HepG2 (cell line): Measurements from ENCODE around the gene TTLL1. TPM values are rescaled to one million over a fixed set of nuclear protein-coding genes. Genes with fewer than 3 reads are reported as not detected.

Source experiments
- FOXK2 ChIP-seq: fragments of 450-650 bp; IDR thresholded peaks from 2 replicates; pipeline ENCODE4 v1.6.1; 2016
- HIC2 ChIP-seq: sonication (generic); formaldehyde crosslinking; IDR thresholded peaks from 2 replicates; pipeline ENCODE4 v1.9.0; 2022; ENCODE audit warnings: low read depth, missing genetic modification reagents
- HMGXB3 ChIP-seq: sonication (generic); formaldehyde crosslinking; IDR thresholded peaks from 2 replicates; pipeline ENCODE4 v1.4.0; 2020; ENCODE audit warnings: missing genetic modification reagents, borderline replicate concordance
- RBAK ChIP-seq: sonication (generic); formaldehyde crosslinking; IDR thresholded peaks from 2 replicates; pipeline ENCODE4 v1.5.1; 2020; ENCODE audit warnings: mild to moderate bottlenecking, missing genetic modification reagents
- REST ChIP-seq, 2 experiments: IDR thresholded peaks; 2 replicates each; pipeline ENCODE4 v1.6.1; 2011 to 2012; ENCODE audit warnings: low read length in 2 of 2, borderline replicate concordance in 1 of 2, low read depth in 1 of 2, mild to moderate bottlenecking in 1 of 2, moderate library complexity in 1 of 2
- SMAD3 ChIP-seq: sonication (generic); formaldehyde crosslinking; IDR thresholded peaks from 2 replicates; pipeline ENCODE4 v1.4.0; 2020; ENCODE audit warnings: missing genetic modification reagents
- THAP11 ChIP-seq: IDR thresholded peaks from 2 replicates; pipeline ENCODE4 v1.6.1; 2016; ENCODE audit warnings: missing biosample characterization, missing genetic modification reagents
- ZNF510 ChIP-seq: sonication (generic); formaldehyde crosslinking; IDR thresholded peaks from 2 replicates; pipeline ENCODE4 v1.4.0; 2020; ENCODE audit warnings: low read depth, mild to moderate bottlenecking, missing genetic modification reagents
- ZNF773 ChIP-seq: sonication (generic); formaldehyde crosslinking; IDR thresholded peaks from 2 replicates; pipeline ENCODE4 v1.4.0; 2020; ENCODE audit warnings: missing genetic modification reagents, borderline replicate concordance
- ZNF780A ChIP-seq: sonication (generic); formaldehyde crosslinking; IDR thresholded peaks from 2 replicates; pipeline ENCODE4 v1.8.0; 2022; ENCODE audit warnings: mild to moderate bottlenecking, missing genetic modification reagents, moderate library complexity
- ZSCAN25 ChIP-seq: sonication (generic); formaldehyde crosslinking; IDR thresholded peaks from 2 replicates; pipeline ENCODE4 v1.8.0; 2022; ENCODE audit warnings: mild to moderate bottlenecking, missing genetic modification reagents
- polyA plus RNA-seq, 8 experiments: library from polyadenylated mRNA; depleted of rRNA in 3 of 8; stranded (reverse) in 7 of 8; unstranded in 1 of 8; fragments of >200 nt; fragmentation: Illumina TruSeq in 4 of 8; extraction: Trizol in 4 of 8; gene quantifications; 2 replicates each; pipeline versions ENCODE4 v1.2.1 to v1.2.3, GENCODE V29; 2011 to 2016; ENCODE audit warnings: low read depth in 4 of 8, missing spikeins in 1 of 8, mixed read lengths in 1 of 8; ENCODE audit not compliant: insufficient read depth in 1 of 8
- total RNA-seq, 5 experiments: library from RNA; depleted of rRNA; stranded (reverse); fragments of >200 nt; fragmentation: Illumina TruSeq; extraction: Trizol; gene quantifications; 2 replicates each; pipeline ENCODE4 v1.2.3, GENCODE V29; 2016; ENCODE audit warnings: low read depth in 1 of 5
- TF ChIP-seq, protein P1 (sequence below): IDR thresholded peaks from 2 replicates; pipeline ENCODE4 v1.6.1; 2018; ENCODE audit warnings: missing genetic modification reagents
- TF ChIP-seq, protein P2 (sequence below): sonication (generic); formaldehyde crosslinking; IDR thresholded peaks from 2 replicates; pipeline ENCODE4 v1.4.0; 2020; ENCODE audit warnings: mild to moderate bottlenecking, missing genetic modification reagents
- TF ChIP-seq, protein P3 (sequence below): IDR thresholded peaks from 2 replicates; pipeline ENCODE4 v1.6.1; 2016; ENCODE audit warnings: low read depth, borderline replicate concordance

The TTLL1 gene
- total and polyA plus RNA-seq, 2 of the 13 experiments (the other 11 are each of a cell fraction or from before 2014, with no cell fraction given), result 1.6 to 5.3 TPM

DNA sequence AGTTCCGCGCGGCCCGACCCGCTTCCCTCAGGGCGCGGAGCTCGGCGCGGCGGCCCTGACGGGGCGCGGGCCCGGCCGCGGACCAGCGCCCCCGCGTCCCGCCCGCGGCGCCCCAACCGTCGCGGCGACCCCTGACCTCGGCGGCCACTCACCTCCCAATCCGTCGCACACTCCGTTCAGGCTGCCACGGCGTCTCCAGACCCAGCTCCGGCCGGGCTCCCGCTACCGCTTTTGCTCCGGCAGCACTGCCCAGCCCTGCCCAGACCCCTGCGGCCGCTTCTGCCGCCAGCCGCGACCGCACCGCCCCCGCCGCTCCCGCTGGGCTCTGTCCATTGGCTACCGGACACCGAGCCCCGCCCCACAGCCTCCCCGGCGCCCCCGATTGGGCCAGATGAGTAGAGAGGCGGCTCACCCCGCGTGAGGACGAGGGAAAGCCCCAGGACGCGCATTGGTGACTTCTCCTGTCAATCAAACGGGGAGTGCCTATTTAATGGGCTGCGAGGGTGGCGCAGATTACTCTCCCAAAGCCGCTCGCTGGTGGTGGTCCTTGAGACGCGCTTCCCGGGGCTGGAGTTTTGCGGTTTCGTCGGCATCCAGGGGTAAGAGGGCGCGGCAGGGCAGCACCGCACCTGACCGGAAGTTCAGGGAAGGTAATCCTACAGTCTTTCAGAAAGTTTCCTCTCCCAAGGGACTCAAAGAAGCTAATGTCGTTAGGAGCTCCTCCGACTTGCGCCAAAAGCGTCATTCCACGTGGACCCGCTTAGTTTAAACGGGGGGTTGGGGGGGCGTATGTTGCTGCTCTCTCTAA is 74.1 kb downstream of the TTLL1 start, which contains the start of gene PACSIN2 (continued):
- TF ChIP-seq HIC2 (CRISPR knock-in tag) (0 out of 2 replicates have a peak, but pooled peaks have one; percentile 29), ZNF510 (CRISPR knock-in tag) (no peak), THAP11 (CRISPR knock-in tag) (peak; percentile 34; the same call in 1 of the 2 replicates), ZNF780A (CRISPR knock-in tag) (no peak), HMGXB3 (CRISPR knock-in tag) (peak; percentile 63; the same call in 1 of the 2 replicates), FOXK2 (no peak), SMAD3 (CRISPR knock-in tag) (peak; percentile 83; the same call in 1 of the 2 replicates), ZSCAN25 (CRISPR knock-in tag) (peak; percentile 58; the same call in 1 of the 2 replicates), REST (IDR thresholded peaks at IDR 0.05; ENCODE audit: borderline replicate concordance in 1 of 2, low read depth in 1 of 2, low read length in 2 of 2) (peak in 1 of 2 experiments; percentile 76; a peak in 1 of 4 replicates), ZNF773 (CRISPR knock-in tag) (peak; percentile 20; the same call in 1 of the 2 replicates), RBAK (CRISPR knock-in tag) (peak; percentile 53; the same call in 1 of the 2 replicates)
- TF ChIP-seq, protein P1, sequence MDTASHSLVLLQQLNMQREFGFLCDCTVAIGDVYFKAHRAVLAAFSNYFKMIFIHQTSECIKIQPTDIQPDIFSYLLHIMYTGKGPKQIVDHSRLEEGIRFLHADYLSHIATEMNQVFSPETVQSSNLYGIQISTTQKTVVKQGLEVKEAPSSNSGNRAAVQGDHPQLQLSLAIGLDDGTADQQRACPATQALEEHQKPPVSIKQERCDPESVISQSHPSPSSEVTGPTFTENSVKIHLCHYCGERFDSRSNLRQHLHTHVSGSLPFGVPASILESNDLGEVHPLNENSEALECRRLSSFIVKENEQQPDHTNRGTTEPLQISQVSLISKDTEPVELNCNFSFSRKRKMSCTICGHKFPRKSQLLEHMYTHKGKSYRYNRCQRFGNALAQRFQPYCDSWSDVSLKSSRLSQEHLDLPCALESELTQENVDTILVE (CRISPR knock-in tag), result no peak
- TF ChIP-seq, protein P2, sequence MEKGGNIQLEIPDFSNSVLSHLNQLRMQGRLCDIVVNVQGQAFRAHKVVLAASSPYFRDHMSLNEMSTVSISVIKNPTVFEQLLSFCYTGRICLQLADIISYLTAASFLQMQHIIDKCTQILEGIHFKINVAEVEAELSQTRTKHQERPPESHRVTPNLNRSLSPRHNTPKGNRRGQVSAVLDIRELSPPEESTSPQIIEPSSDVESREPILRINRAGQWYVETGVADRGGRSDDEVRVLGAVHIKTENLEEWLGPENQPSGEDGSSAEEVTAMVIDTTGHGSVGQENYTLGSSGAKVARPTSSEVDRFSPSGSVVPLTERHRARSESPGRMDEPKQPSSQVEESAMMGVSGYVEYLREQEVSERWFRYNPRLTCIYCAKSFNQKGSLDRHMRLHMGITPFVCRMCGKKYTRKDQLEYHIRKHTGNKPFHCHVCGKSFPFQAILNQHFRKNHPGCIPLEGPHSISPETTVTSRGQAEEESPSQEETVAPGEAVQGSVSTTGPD (CRISPR knock-in tag), result peak; percentile 33; the same call in 1 of the 2 replicates
- TF ChIP-seq, protein P3, sequence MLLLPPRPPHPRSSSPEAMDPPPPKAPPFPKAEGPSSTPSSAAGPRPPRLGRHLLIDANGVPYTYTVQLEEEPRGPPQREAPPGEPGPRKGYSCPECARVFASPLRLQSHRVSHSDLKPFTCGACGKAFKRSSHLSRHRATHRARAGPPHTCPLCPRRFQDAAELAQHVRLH, result peak; percentile 81
